Measurements from ENCODE around the gene NRP2. TPM values are rescaled to one million over a fixed set of nuclear protein-coding genes. Genes with fewer than 3 reads are reported as not detected.

The NRP2 gene
- total RNA-seq, 2 experiments from 2014 or later, result 0.35 to 2.6 TPM

- no peaks in the 10 kb centered on the region for H3K9me2 ChIP-seq (ENCODE audit: insufficient read depth, low read length)
- H3K4me1 ChIP-seq (ENCODE audit: insufficient read depth, low read length, poor library complexity, severe bottlenecking), result no peaks in the 10 kb centered on the region
- H3K4me3 ChIP-seq (ENCODE audit: low read depth, low read length, poor library complexity, severe bottlenecking), result no peak overlapping the region
- POLR2A ChIA-PET, result interaction anchor here (0.6 to 1.8 kb wide), 5 partner anchors 13 to 265 kb away, joined by 3 to 8 read pairs (median 7); no protein-coding TSS in a partner anchor
- no peak overlapping the region for H3K4me2 ChIP-seq (ENCODE audit: low read length)
- TF ChIP-seq EZH2phosphoT487 (IDR thresholded peaks at IDR 0.05; ENCODE audit: borderline replicate concordance, low read depth, low read length), result no peak
- TF ChIP-seq CTCF (conservative IDR thresholded peaks at IDR 0.05; ENCODE audit: low read length), result no peak
- no peaks in the 10 kb centered on the region for H3K36me3 ChIP-seq (ENCODE audit: insufficient read depth, low read length)
- intact Hi-C loops (cut with micrococcal nuclease; ENCODE audit: unreplicated experiment), result no loop called here
- no TSS peak for BruUV-seq (replicated peaks)
- no peak for DNase-seq (ENCODE audit: low spot score)
- no peaks in the 10 kb centered on the region for H3K9me3 ChIP-seq (ENCODE audit: low read length)
- CTCF ChIA-PET (ENCODE audit: unreplicated experiment), result no interaction called here
- no peaks in the 10 kb centered on the region for H3K79me2 ChIP-seq (ENCODE audit: insufficient read depth, low read depth, low read length)
- no peak overlapping the region for H3K27ac ChIP-seq (ENCODE audit: low read depth, low read length, poor library complexity, severe bottlenecking)
- no peaks in the 10 kb centered on the region for H4K20me1 ChIP-seq (ENCODE audit: insufficient read depth, low read length)
- H2AFZ ChIP-seq (ENCODE audit: low read length), result no peak overlapping the region
These were observed 37.5 kb downstream of the NRP2 start for GRCh38 chr2:205719847-205720246.

GRCh38 chr2:205720451-205720902, 38.2 kb downstream of the NRP2 start:
- H4K20me1 ChIP-seq (ENCODE audit: insufficient read depth, low read length), result no peaks in the 10 kb centered on the region
- intact Hi-C loops (cut with micrococcal nuclease; ENCODE audit: unreplicated experiment), result no loop called here
- no peak overlapping the region for H3K27ac ChIP-seq (ENCODE audit: low read depth, low read length, poor library complexity, severe bottlenecking)
- no TSS peak for BruUV-seq (replicated peaks)
- no peak overlapping the region for H3K4me2 ChIP-seq (ENCODE audit: low read length)
- DNase-seq (ENCODE audit: low spot score), result no peak
- CTCF ChIA-PET (ENCODE audit: unreplicated experiment), result no interaction called here
- H3K9me2 ChIP-seq (ENCODE audit: insufficient read depth, low read length), result no peaks in the 10 kb centered on the region
- POLR2A ChIA-PET, result interaction anchor here (0.6 to 1.8 kb wide), 5 partner anchors 13 to 265 kb away, joined by 3 to 8 read pairs (median 7); no protein-coding TSS in a partner anchor
- no peaks in the 10 kb centered on the region for H3K4me1 ChIP-seq (ENCODE audit: insufficient read depth, low read length, poor library complexity, severe bottlenecking)
- no peaks in the 10 kb centered on the region for H3K79me2 ChIP-seq (ENCODE audit: insufficient read depth, low read depth, low read length)
- H2AFZ ChIP-seq (ENCODE audit: low read length), result no peak overlapping the region
- H3K36me3 ChIP-seq (ENCODE audit: insufficient read depth, low read length), result no peaks in the 10 kb centered on the region
- TF ChIP-seq CTCF (conservative IDR thresholded peaks at IDR 0.05; ENCODE audit: low read length), result no peak
- no peak for TF ChIP-seq EZH2phosphoT487 (IDR thresholded peaks at IDR 0.05; ENCODE audit: borderline replicate concordance, low read depth, low read length)
- H3K4me3 ChIP-seq (ENCODE audit: low read depth, low read length, poor library complexity, severe bottlenecking), result no peak overlapping the region
- H3K9me3 ChIP-seq (ENCODE audit: low read length), result no peaks in the 10 kb centered on the region

DNA sequence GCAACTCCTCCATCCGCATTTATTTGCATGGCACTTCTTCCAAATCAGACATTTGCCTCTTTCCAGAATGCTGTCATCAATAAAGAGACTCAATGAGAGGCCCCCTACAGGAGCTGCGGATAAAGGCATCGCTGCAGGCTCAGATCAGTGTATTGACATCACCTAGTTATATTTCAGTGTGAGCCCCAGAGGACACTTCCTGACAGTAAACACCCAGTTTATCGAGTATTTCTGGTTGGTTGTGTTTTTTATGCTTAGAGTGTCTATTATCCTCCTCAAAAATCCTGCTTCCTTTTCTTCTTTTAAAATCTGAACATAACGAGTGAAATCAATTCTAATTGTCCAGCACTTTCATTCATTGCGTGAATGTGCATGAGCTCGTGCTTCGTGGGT, 38.8 kb downstream of the NRP2 start:
- Histone ChIP-seq H4K20me1 (ENCODE audit: insufficient read depth, low read length) (no peaks in the 10 kb centered on the region), H3K79me2 (ENCODE audit: insufficient read depth, low read depth, low read length) (no peaks in the 10 kb centered on the region), H3K9me2 (ENCODE audit: insufficient read depth, low read length) (no peaks in the 10 kb centered on the region), H3K27ac (ENCODE audit: low read depth, low read length, poor library complexity, severe bottlenecking) (no peak overlapping the region), H2AFZ (ENCODE audit: low read length) (no peak overlapping the region), H3K4me1 (ENCODE audit: insufficient read depth, low read length, poor library complexity, severe bottlenecking) (no peaks in the 10 kb centered on the region), H3K9me3 (ENCODE audit: low read length) (no peaks in the 10 kb centered on the region), H3K4me3 (ENCODE audit: low read depth, low read length, poor library complexity, severe bottlenecking) (no peak overlapping the region), H3K36me3 (ENCODE audit: insufficient read depth, low read length) (no peaks in the 10 kb centered on the region), H3K4me2 (ENCODE audit: low read length) (no peak overlapping the region)
- intact Hi-C loops (cut with micrococcal nuclease; ENCODE audit: unreplicated experiment), result no loop called here
- DNase-seq (ENCODE audit: low spot score), result peak; percentile 10
- no peak for TF ChIP-seq EZH2phosphoT487 (IDR thresholded peaks at IDR 0.05; ENCODE audit: borderline replicate concordance, low read depth, low read length)
- TF ChIP-seq CTCF (conservative IDR thresholded peaks at IDR 0.05; ENCODE audit: low read length), result peak; percentile 70
- CTCF ChIA-PET (ENCODE audit: unreplicated experiment), result no interaction called here
- POLR2A ChIA-PET, result interaction anchor here (1.1 to 1.8 kb wide), 3 partner anchors 14 to 45 kb away, joined by 3 to 8 read pairs (median 7); no protein-coding TSS in a partner anchor
- BruUV-seq (replicated peaks), result no TSS peak
